Chondrocyte (in vitro differentiated cells): ENCODE measurements around the gene SREBF2. TPM values are rescaled to one million over a fixed set of nuclear protein-coding genes. Genes with fewer than 3 reads are reported as not detected.

Experiments
- DNase-seq: peaks from one replicate; pipeline ENCODE4 v3.0.0; 2021; ENCODE audit warnings: mixed read lengths, low spot score
- H3K27ac Mint-ChIP-seq: one replicate; pipeline ENCODE4 v1.8.0; 2021; ENCODE audit warnings: mild to moderate bottlenecking, moderate library complexity, mixed read lengths; ENCODE audit not compliant: unreplicated experiment
- H3K27me3 Mint-ChIP-seq: 2 replicates; pipeline ENCODE4 v1.8.0; 2021; ENCODE audit warnings: low read depth, mixed read lengths
- H3K36me3 Mint-ChIP-seq: 2 replicates; pipeline ENCODE4 v1.8.0; 2021; ENCODE audit warnings: low read depth, mixed read lengths
- H3K4me1 Mint-ChIP-seq: 2 replicates; pipeline ENCODE4 v1.8.0; 2021; ENCODE audit warnings: low read depth, mild to moderate bottlenecking, mixed read lengths
- H3K4me3 Mint-ChIP-seq: one replicate; pipeline ENCODE4 v1.8.0; 2021; ENCODE audit warnings: mild to moderate bottlenecking, moderate library complexity, mixed read lengths; ENCODE audit not compliant: unreplicated experiment
- H3K9me3 Mint-ChIP-seq: 2 replicates; pipeline ENCODE4 v1.8.0; 2021; ENCODE audit warnings: low read depth, mixed read lengths
- CTCF ChIP-seq: fragments of 200-600 bp; sonication (generic); IDR thresholded peaks from 2 replicates; pipeline ENCODE4 v1.5.0; 2021; ENCODE audit warnings: antibody characterized with exemption, mild to moderate bottlenecking, moderate library complexity
- total RNA-seq: library from RNA; stranded (reverse); gene quantifications from 3 replicates; pipeline ENCODE4 v1.2.1, GENCODE V29; 2021

Gene SREBF2
- total RNA-seq, 1 donor from 2014 or later = 106 TPM

GRCh38 chr22:41821471-41822316 is 11.2 kb upstream of the SREBF2 start:
- no peak for TF ChIP-seq CTCF
- no peaks in the 10 kb centered on the region for H3K27me3 Mint-ChIP-seq
- H3K9me3 Mint-ChIP-seq = no peaks in the 10 kb centered on the region
- peaks cover 2% of the 10 kb centered on the region for H3K36me3 Mint-ChIP-seq
- no peak overlapping the region for H3K4me3 Mint-ChIP-seq
- DNase-seq = peak; percentile 39
- no peak overlapping the region for H3K27ac Mint-ChIP-seq
- H3K4me1 Mint-ChIP-seq = peaks cover 30% of the 10 kb centered on the region

GRCh38 chr22:41822317-41823057 is 10.4 kb upstream of the SREBF2 start:
- no peak overlapping the region for H3K4me3 Mint-ChIP-seq
- peak; percentile 81 for TF ChIP-seq CTCF
- no peaks in the 10 kb centered on the region for H3K9me3 Mint-ChIP-seq
- H3K4me1 Mint-ChIP-seq = peaks cover 36% of the 10 kb centered on the region
- H3K36me3 Mint-ChIP-seq = peaks cover 2% of the 10 kb centered on the region
- DNase-seq = peak; percentile 18
- H3K27ac Mint-ChIP-seq = no peak overlapping the region
- H3K27me3 Mint-ChIP-seq = no peaks in the 10 kb centered on the region

- H3K36me3 Mint-ChIP-seq = no peaks in the 10 kb centered on the region
- H3K4me1 Mint-ChIP-seq = peaks cover 36% of the 10 kb centered on the region
- no peak for DNase-seq
- no peak for TF ChIP-seq CTCF
- peak overlapping the region; percentile 24 for H3K27ac Mint-ChIP-seq
- no peaks in the 10 kb centered on the region for H3K9me3 Mint-ChIP-seq
- no peaks in the 10 kb centered on the region for H3K27me3 Mint-ChIP-seq
- no peak overlapping the region for H3K4me3 Mint-ChIP-seq
These were observed 9.1 kb upstream of the SREBF2 start for GRCh38 chr22:41823797-41824196.

GRCh38 chr22:41825376-41825775 is 7.5 kb upstream of the SREBF2 start:
- Mint-ChIP-seq H3K36me3 (no peaks in the 10 kb centered on the region), H3K9me3 (no peaks in the 10 kb centered on the region), H3K4me1 (peaks cover 36% of the 10 kb centered on the region), H3K4me3 (no peak overlapping the region), H3K27ac (peak overlapping the region; percentile 82), H3K27me3 (no peaks in the 10 kb centered on the region)
- peak; percentile 26 for DNase-seq
- no peak for TF ChIP-seq CTCF

GRCh38 chr22:41826021-41826420 is 6.9 kb upstream of the SREBF2 start:
- no peaks in the 10 kb centered on the region for H3K36me3 Mint-ChIP-seq
- no peaks in the 10 kb centered on the region for H3K27me3 Mint-ChIP-seq
- no peak for TF ChIP-seq CTCF
- H3K4me1 Mint-ChIP-seq = peaks cover 37% of the 10 kb centered on the region
- no peak overlapping the region for H3K27ac Mint-ChIP-seq
- peak; percentile 43 for DNase-seq
- no peaks in the 10 kb centered on the region for H3K9me3 Mint-ChIP-seq
- H3K4me3 Mint-ChIP-seq = no peak overlapping the region
